A549 (cell line): ENCODE measurements around the gene RNPS1.

ENCODE experiments used
- CBX8 ChIP-seq: fragments of 200-600 bp; sonication (generic); IDR thresholded peaks from 2 replicates; pipeline ENCODE4 v1.6.1; 2016
- CTCF ChIP-seq: fragments of >200 bp; sonication (Bioruptor Twin); formaldehyde crosslinking; IDR thresholded peaks from 3 replicates; pipeline ENCODE4 v1.5.1; 2016
- E2F6 ChIP-seq: IDR thresholded peaks from 2 replicates; pipeline ENCODE4 v1.6.1; 2012; ENCODE audit warnings: low read depth, borderline replicate concordance
- EHMT2 ChIP-seq: fragments of 200-600 bp; sonication (generic); IDR thresholded peaks from 2 replicates; pipeline ENCODE4 v1.6.1; 2016; ENCODE audit warnings: antibody characterized with exemption, low read depth, mild to moderate bottlenecking, moderate library complexity
- ELK1 ChIP-seq: fragments of 150-350 bp; IDR thresholded peaks from 2 replicates; pipeline ENCODE4 v1.6.1; 2014; ENCODE audit warnings: low read depth, mild to moderate bottlenecking, low read length
- POLR2A ChIP-seq: IDR thresholded peaks from 2 replicates; pipeline ENCODE4 v1.6.1; 2012; ENCODE audit warnings: mild to moderate bottlenecking, low read length
- RAD21 ChIP-seq, 2 experiments: fragments of >200 bp in 1 of 2; sonication (Bioruptor Twin) in 1 of 2; formaldehyde crosslinking in 1 of 2; IDR thresholded peaks in 1 of 2; conservative IDR thresholded peaks in 1 of 2; 2 replicates in 1 of 2; 3 replicates in 1 of 2; pipeline ENCODE4 v1.6.1; 2012 to 2018; ENCODE audit warnings: inconsistent platforms in 1 of 2
- REST ChIP-seq: fragments of 200-600 bp; sonication (generic); IDR thresholded peaks from 2 replicates; pipeline ENCODE4 v1.6.1; 2016; ENCODE audit warnings: antibody characterized with exemption, mild to moderate bottlenecking, moderate library complexity
- USF2 ChIP-seq: fragments of 450-650 bp; IDR thresholded peaks from 2 replicates; pipeline ENCODE4 v1.6.1; 2014; ENCODE audit warnings: antibody characterized with exemption

GRCh38 chr16:2237493-2238149 is 30.3 kb downstream of the RNPS1 start:
- TF ChIP-seq EHMT2 (no peak), CBX8 (no peak), POLR2A (no peak), CTCF (no peak), E2F6 (no peak), REST (no peak), USF2 (no peak), RAD21 (conservative IDR thresholded peaks at IDR 0.05 in 1 of 2, IDR thresholded peaks at IDR 0.05 in 1 of 2) (no peak), ELK1 (no peak)
